HPDE6-E6E7 (cell line): ENCODE measurements around the gene CDH4.

Source experiments
- DNase-seq: peaks from one replicate; pipeline ENCODE4 v3.0.0; 2011; ENCODE audit warnings: missing footprints; ENCODE audit errors: extremely low spot score

CDH4 gene

DNA sequence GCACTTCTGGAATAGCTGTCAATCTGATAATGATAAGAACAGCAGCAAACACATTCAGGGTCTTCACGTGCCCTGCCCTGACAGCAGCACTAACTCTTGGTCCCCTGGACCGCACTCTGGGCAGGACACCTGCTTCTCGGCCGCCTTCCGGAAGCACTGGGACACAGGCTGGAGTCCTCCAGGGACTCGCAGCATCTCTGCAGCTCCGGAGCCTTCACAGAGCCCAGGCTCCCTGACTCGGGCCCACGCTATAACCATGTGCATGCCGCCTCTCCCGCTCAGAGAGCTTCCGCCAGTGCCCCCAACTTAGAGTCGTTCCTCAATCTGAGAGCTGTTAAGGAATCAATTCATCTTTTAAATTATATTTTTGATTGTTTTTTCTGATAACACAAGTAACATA lies 436.4 kb downstream of the CDH4 start:
- no peak for DNase-seq

DNA sequence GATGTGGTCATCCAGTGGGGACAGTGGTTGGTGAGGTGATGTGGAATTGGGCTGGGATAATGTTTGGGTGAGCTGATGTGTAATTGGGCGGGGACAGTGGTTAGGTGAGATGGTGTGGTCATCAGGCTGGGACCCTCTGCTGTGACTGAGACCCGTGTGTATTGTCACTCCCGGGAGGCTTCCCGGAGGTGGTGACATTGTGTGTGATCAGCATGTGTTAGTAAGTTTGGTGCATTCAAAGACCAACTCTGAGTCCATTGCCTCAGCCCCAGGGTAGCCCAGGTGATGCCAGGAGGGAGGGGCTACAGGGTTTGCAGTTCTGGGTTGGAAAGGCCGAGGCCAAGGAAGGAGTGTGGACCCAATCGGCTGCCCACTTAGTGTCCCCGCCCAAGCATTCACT lies 438.1 kb downstream of the CDH4 start:
- no peak for DNase-seq

- DNase-seq = no peak
These were observed 439.2 kb downstream of the CDH4 start for GRCh38 chr20:61690993-61691838.

DNA sequence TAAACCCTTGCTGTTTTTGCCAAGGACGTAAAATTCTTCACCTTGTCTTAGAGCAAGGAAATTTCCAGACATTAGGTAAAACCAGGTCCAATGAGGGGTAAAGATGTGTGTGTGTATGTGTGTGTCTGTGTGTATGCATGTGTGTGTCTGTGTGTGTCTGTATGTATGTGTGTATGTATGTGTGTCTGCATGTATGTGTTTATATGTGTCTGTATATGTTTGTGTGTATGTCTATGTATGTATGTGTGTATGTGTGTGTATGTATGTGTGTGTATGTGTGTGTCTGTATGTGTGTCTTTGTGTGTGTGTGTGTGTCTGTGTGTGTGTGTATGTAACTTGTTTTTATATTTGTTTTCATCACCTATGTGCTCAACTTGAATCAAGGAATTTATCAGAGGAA lies 439.9 kb downstream of the CDH4 start:
- no peak for DNase-seq

DNA sequence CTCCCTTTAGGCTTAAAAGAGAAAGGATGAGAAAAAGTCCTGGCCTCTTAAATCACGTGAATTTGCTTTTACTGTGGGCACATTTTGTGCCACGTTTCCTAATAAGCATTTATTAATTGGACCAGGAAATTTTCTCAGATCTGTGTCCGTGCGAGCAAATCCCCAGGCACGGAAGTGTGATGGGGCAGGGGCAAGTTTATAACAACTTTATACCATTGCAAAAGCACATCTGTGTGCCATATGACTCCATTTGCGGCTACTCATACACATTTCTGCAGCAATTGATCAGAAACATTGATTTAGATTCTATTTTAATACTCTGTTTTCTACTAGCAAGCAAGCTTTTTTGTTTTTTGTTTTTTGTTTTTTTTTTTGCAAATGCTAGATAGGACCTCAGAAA lies 440.4 kb downstream of the CDH4 start:
- no peak for DNase-seq

GRCh38 chr20:61693055-61693600 lies 441.1 kb downstream of the CDH4 start:
- DNase-seq = no peak

DNA sequence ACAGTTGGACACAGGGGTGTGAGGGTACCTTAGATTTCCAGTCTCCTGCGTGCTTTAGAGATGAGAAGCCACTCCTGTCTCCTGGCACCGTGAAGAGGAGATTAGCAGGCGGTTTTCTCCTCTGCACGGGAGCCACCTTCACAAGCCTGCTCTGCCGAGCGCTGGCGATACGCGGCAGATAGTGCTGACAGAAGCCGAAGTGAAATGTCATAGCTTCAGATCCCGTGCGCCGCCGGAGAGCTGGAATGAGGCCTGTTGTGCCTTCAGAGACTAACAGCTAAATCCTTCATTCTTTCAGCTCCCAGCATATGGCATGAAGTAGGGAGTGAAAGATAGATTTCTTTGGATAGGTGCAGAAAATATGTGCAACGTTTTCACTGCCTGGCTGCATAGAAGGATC lies 442.6 kb downstream of the CDH4 start:
- no peak for DNase-seq

DNA sequence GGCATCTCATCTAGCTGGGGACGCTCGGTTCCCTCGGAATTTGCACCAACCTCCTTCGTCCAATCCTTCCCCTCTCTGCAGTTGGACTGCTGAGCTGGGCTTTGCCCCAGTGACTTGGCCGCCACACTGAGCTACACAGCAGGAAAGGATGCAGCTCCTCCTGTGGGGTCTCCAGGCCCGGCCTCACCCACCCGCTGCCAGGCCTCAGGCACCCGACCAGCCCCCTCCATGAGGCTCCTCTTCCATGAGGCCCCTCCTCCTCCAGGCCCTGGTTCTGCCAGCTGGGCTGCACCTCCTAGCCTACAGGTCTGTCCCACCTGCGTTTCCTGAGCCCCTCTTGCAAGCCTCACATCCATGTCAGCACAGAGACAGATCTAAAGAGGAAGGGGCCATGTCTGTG lies 443.7 kb downstream of the CDH4 start:
- no peak for DNase-seq

DNA sequence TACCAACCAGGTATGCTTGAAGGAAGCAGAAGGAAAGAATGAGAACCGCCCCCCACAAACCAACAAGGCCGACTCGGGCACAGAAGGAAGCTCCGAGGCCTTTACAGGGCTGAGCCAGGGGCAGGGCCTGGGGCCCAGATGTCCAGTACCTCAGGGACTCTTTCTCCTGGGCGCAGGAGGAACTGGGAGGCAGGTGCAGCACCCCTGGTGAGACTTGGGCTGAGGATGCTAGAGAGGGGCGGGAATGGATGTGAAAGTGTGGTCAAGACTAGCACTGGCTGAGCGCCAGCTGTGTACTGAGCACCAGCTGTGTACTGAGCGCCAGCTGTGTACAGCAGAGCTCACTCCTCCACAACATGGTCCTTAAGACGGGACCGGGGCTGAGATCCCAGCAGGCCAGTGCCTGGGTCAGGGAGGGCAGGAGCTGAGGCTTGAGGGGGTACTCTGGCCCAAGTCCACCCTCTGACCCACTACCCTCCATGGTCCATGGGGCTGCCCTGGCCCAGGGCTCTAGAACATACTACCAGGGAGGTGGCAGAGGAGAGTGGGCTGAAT lies 444.2 kb downstream of the CDH4 start:
- no peak for DNase-seq

DNA sequence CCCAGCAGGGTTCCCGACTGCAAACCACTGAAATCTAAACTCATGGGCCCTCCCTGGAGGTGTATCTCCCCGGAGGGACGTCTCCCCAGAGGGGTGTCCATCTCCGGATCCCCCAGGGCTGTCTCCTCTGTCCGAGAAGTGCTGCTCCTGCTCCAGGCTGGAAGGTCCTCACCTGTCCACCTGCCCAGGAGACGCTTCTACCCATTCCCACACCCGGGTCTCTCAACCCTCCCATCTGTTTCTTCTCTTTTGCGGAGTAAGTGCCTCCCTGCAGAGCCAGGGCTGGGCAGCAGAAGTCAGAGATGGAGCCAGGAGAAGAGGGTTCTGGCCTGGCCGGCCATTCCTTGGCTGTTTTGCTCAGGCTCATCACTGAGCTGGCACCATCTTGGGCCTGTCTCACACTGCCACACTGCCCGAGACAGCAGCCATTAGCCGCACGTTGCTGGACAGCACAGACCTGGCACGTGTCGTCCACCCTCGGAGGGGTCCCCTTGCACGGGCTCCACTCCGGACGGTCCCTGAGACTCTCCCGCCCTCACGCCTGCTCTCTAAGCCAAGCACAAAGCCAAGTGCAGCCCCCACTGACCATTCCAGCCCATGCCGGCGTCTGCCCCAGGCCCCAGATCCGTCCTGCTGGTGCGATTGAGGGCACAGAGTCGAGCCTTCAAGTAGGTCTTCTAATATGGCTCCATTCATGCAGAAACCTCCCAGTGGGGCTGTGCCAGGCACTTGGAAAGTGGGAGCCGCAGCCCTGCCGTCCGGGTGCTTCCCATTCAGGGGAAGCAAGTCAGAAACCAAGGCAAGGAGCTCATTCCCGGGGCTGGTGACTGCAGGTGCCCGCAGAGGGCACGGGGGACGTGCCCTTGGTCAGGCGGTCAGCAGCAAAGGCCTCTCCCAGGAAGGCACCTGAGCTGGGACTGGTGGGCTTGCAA lies 445.9 kb downstream of the CDH4 start:
- DNase-seq = no peak

GRCh38 chr20:61698598-61699494 lies 446.8 kb downstream of the CDH4 start:
- no peak for DNase-seq

DNA sequence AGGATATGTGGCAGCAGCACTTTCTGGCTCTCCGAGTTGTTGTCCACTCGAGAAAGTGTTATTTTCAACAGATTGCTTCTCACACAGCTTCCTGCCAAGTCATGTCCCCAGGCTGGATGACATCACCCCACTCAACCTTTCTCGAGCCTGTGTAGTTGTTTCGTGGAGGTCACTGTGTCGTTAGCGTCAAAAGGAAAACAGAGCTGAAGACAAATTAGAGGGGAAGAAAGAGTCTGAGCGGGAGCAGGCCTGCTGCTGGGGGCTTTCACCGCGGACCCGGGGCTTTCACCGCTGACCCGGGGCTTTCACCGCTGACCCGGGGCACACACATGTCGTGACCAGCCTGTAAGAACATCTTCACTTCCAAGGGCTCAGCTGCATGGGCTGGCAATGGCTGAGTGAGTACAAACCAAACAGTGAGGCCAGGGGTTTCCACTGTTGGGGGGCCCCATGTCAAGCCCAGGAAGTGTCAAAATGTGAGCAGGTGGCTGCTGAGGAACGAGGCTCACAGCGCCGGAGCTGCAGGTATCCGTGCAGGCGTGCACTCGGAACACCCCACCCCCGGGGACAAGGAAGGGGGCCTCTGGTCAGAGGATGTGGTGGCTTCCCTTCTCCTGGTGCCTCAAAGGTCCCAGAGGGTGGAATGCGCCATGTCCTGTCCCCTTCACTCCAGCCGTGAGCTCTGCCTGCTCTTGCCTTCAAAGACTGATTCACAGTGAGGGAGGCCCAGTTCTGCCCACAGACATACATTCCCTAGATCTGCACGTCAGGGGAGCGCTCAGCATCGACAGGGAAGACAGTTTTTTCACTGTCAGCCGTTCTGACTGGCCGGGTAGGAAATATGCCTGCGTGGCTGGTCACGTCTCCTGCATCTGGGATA lies 447.7 kb downstream of the CDH4 start:
- DNase-seq = no peak

DNA sequence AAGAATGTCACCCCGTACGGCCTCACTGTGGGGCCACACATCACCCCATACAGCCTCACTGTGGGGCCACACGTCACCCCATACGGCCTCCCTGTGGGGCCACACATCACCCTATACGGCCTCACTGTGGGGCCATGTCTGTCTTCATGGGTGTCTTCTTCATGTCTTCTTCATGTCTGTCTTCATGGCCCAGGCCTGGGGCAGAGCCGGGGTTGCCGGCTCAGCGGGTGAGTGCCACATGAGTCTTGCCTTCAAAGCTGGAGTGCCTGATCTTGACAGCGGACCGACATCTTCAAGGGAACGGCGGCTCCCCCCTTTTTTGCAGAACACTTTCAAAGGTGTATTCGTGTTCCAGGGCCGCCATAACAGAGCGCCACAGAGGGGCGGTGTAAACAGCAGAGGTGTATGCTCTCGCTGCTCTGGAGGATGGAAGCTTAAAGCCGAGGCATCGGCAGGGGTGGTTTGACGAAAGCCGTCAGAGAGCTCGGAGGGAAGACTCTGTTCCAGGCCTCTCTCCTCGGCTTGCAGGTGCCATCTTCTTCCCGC lies 448.6 kb downstream of the CDH4 start:
- no peak for DNase-seq

- no peak for DNase-seq
These were observed 449.3 kb downstream of the CDH4 start for GRCh38 chr20:61701401-61701800.

- no peak for DNase-seq
These were observed 449.7 kb downstream of the CDH4 start for GRCh38 chr20:61701802-61702201.

DNA sequence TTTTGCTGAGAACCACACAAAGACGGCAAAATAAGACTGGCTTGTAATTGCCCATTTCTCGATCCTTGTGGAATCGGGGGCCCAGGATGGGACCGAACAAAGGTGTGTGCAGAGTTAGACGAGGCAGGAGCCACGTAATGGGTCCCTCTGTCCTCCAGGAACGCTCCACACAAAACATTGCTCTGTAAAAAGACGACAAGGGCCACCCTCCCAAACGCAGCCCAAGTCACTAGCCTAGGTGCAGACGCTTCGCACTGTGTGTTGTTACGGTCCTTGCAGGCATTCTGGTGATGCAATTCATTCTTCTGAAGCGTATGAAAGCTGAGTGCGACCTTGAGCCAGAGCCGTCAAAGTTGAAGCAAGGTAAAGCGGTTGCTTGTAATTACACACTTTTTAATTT lies 450.2 kb downstream of the CDH4 start:
- no peak for DNase-seq

- no peak for DNase-seq
These were observed 452.6 kb downstream of the CDH4 start for GRCh38 chr20:61704661-61705060.

DNA sequence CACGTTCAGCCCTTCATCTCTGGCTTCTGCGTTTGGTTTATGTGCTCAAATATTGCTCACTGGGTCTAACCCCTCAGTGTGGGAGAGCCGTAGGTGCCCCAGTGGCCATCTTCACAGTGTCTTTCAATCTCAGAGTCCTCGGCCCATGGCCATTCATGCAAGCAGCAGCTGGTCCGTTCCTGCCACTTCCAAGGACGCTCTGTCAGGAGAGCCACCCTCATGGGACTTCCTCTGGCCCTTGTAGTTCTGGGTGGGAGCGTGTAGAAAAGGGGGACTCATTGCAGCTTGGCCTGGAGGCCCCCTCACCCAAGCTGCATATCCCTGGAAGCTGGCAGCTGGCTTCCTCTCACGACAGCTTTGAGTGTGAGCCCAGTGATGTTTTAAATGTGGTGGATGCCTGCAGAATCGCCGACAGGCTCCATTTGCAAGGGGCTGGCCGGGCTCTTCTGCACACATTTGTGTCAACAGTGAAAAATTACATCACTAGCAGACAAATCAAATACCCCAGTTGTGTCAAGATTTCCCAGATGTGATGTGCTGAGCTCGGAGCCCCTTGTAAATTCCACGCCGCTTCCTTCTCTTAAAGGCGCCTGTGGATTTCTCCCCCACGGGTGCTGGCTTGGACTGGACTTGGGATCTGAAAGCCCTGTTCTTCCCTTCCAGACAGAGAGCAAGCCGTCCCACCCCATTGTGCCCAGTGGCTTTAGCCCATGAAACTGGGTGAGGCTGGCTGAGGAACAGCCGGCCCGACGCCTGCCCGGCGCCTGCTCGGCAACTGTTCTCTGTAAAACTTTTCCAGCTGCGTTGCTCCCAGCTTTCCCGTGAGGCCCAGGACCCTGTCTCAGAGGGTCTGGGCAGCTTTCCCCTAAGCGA lies 453.6 kb downstream of the CDH4 start:
- DNase-seq = no peak
